Mesendoderm (in vitro differentiated cells): Measurements from ENCODE around the gene OLFM1.
A peak's percentile ranks its signal among the peaks of the same experiment; 100 is the strongest.

Experiments used
- DNase-seq: peaks from one replicate; pipeline ENCODE4 v3.0.0; 2013
- H2AK5ac ChIP-seq: 2 replicates; pipeline ENCODE4 v1.6.1; 2013; ENCODE audit warnings: low read length, inconsistent platforms
- H2BK120ac ChIP-seq: 2 replicates; pipeline ENCODE4 v1.6.1; 2013; ENCODE audit warnings: low read depth, mild to moderate bottlenecking, low read length, moderate library complexity, mixed read lengths
- H2BK15ac ChIP-seq: replicated peaks from 2 replicates; pipeline ENCODE4 v1.6.1; 2013; ENCODE audit warnings: low read depth, mild to moderate bottlenecking, moderate library complexity
- H2BK5ac ChIP-seq: 2 replicates; pipeline ENCODE4 v1.6.1; 2013; ENCODE audit warnings: low read length, inconsistent platforms
- H3K18ac ChIP-seq: 2 replicates; pipeline ENCODE4 v1.6.1; 2013; ENCODE audit warnings: mild to moderate bottlenecking, low read length, mixed read lengths
- H3K23ac ChIP-seq: one replicate; pipeline ENCODE4 v1.6.1; 2013; ENCODE audit warnings: low read length
- H3K27ac ChIP-seq: 2 replicates; pipeline ENCODE4 v1.5.1; 2013; ENCODE audit warnings: low read depth, mild to moderate bottlenecking, inconsistent platforms, low read length, moderate library complexity
- H3K27me3 ChIP-seq: 2 replicates; pipeline ENCODE4 v1.6.1; 2013; ENCODE audit warnings: low read length, control low read depth, mild to moderate bottlenecking, inconsistent platforms; ENCODE audit not compliant: insufficient read depth, poor library complexity
- H3K36me3 ChIP-seq: 2 replicates; pipeline ENCODE4 v1.6.1; 2013; ENCODE audit warnings: low read length, inconsistent platforms; ENCODE audit not compliant: control insufficient read depth, insufficient read depth
- H3K4ac ChIP-seq: one replicate; pipeline ENCODE4 v1.6.1; 2013; ENCODE audit warnings: low read depth, mild to moderate bottlenecking, low read length, moderate library complexity
- H3K4me1 ChIP-seq: 2 replicates; pipeline ENCODE4 v1.6.1; 2013; ENCODE audit warnings: low read depth, low read length, inconsistent platforms; ENCODE audit not compliant: control insufficient read depth
- H3K4me2 ChIP-seq: 2 replicates; pipeline ENCODE4 v1.6.1; 2013; ENCODE audit warnings: low read length
- H3K4me3 ChIP-seq: 2 replicates; pipeline ENCODE4 v1.5.1; 2013; ENCODE audit warnings: mild to moderate bottlenecking, low read length
- H3K56ac ChIP-seq: one replicate; pipeline ENCODE4 v1.6.1; 2013; ENCODE audit warnings: low read length
- H3K79me1 ChIP-seq: 2 replicates; pipeline ENCODE4 v1.6.1; 2013; ENCODE audit warnings: low read length, inconsistent platforms
- H3K79me2 ChIP-seq: 2 replicates; pipeline ENCODE4 v1.6.1; 2013; ENCODE audit warnings: mild to moderate bottlenecking, low read length; ENCODE audit not compliant: control insufficient read depth, insufficient read depth
- H3K9ac ChIP-seq: 2 replicates; pipeline ENCODE4 v1.6.1; 2013; ENCODE audit warnings: low read length, inconsistent platforms
- H4K5ac ChIP-seq: one replicate; pipeline ENCODE4 v1.6.1; 2013; ENCODE audit warnings: low read length
- H4K8ac ChIP-seq: one replicate; pipeline ENCODE4 v1.6.1; 2013; ENCODE audit warnings: low read depth, mild to moderate bottlenecking, control low read depth, low read length, moderate library complexity
- WGBS: extraction: QIAGEN DNeasy Blood & Tissue Kit; methylation state at CpG from one replicate; pipeline ENCODE4 v1.1.7; 2013; ENCODE audit warnings: low lambda C conversion rate, missing lambda C conversion rate; ENCODE audit not compliant: insufficient coverage; ENCODE audit errors: extremely low coverage; 5-methylcytosine and 5-hydroxymethylcytosine counted together

OLFM1 gene

GRCh38 chr9:135087899-135088347 is 455 bp downstream of the OLFM1 start:
- no peak overlapping the region for H2AK5ac ChIP-seq
- H3K36me3 ChIP-seq, result peaks cover 1% of the 10 kb centered on the region
- peak overlapping the region; percentile 72 for H3K9ac ChIP-seq
- H3K4me1 ChIP-seq, result no peaks in the 10 kb centered on the region
- no peak overlapping the region for H3K27ac ChIP-seq
- peak overlapping the region; percentile 55 for H3K4me3 ChIP-seq
- H3K56ac ChIP-seq, result peak overlapping the region; percentile 81
- no peak overlapping the region for H4K8ac ChIP-seq
- no peak overlapping the region for H2BK120ac ChIP-seq
- H3K79me1 ChIP-seq, result no peaks in the 10 kb centered on the region
- peak overlapping the region; percentile 7 for H3K18ac ChIP-seq
- DNase-seq, result peak; percentile 30
- H3K27me3 ChIP-seq, result peaks cover 6% of the 10 kb centered on the region
- H3K4ac ChIP-seq, result no peak overlapping the region
- H3K4me2 ChIP-seq, result peak overlapping the region; percentile 80
- no peak overlapping the region for H2BK15ac ChIP-seq
- H3K79me2 ChIP-seq, result no peaks in the 10 kb centered on the region
- no CpG with 5 or more reads among the region's 57 CpGs for WGBS
- H4K5ac ChIP-seq, result no peak overlapping the region
- H3K23ac ChIP-seq, result no peak overlapping the region
- no peak overlapping the region for H2BK5ac ChIP-seq

GRCh38 chr9:135088348-135088978 is 995 bp downstream of the OLFM1 start:
- WGBS, result no CpG with 5 or more reads among the region's 45 CpGs
- no peak for DNase-seq
- H3K79me1 ChIP-seq, result no peaks in the 10 kb centered on the region
- no peak overlapping the region for H2BK120ac ChIP-seq
- H3K23ac ChIP-seq, result no peak overlapping the region
- H3K18ac ChIP-seq, result no peak overlapping the region
- H2AK5ac ChIP-seq, result no peak overlapping the region
- peaks cover 1% of the 10 kb centered on the region for H3K36me3 ChIP-seq
- H3K27ac ChIP-seq, result no peak overlapping the region
- peak overlapping the region; percentile 80 for H3K4me2 ChIP-seq
- no peak overlapping the region for H2BK5ac ChIP-seq
- no peak overlapping the region for H3K4ac ChIP-seq
- H3K79me2 ChIP-seq, result no peaks in the 10 kb centered on the region
- peak overlapping the region; percentile 81 for H3K56ac ChIP-seq
- H4K5ac ChIP-seq, result no peak overlapping the region
- no peak overlapping the region for H2BK15ac ChIP-seq
- H3K4me1 ChIP-seq, result no peaks in the 10 kb centered on the region
- no peak overlapping the region for H4K8ac ChIP-seq
- peak overlapping the region; percentile 72 for H3K9ac ChIP-seq
- H3K27me3 ChIP-seq, result peaks cover 6% of the 10 kb centered on the region
- H3K4me3 ChIP-seq, result peak overlapping the region; percentile 55

- no peak overlapping the region for H3K27ac ChIP-seq
- no peak overlapping the region for H2BK15ac ChIP-seq
- peaks cover 6% of the 10 kb centered on the region for H3K27me3 ChIP-seq
- peak overlapping the region; percentile 18 for H3K4me2 ChIP-seq
- H4K5ac ChIP-seq, result no peak overlapping the region
- H3K79me2 ChIP-seq, result no peaks in the 10 kb centered on the region
- H3K4me1 ChIP-seq, result no peaks in the 10 kb centered on the region
- peaks cover 1% of the 10 kb centered on the region for H3K36me3 ChIP-seq
- no peak overlapping the region for H2AK5ac ChIP-seq
- H3K4ac ChIP-seq, result no peak overlapping the region
- peak overlapping the region; percentile 81 for H3K56ac ChIP-seq
- H2BK120ac ChIP-seq, result no peak overlapping the region
- H3K18ac ChIP-seq, result no peak overlapping the region
- H2BK5ac ChIP-seq, result no peak overlapping the region
- peak overlapping the region; percentile 72 for H3K9ac ChIP-seq
- peak overlapping the region; percentile 55 for H3K4me3 ChIP-seq
- H4K8ac ChIP-seq, result no peak overlapping the region
- H3K79me1 ChIP-seq, result no peaks in the 10 kb centered on the region
- no peak for DNase-seq
- H3K23ac ChIP-seq, result no peak overlapping the region
- no CpG with 5 or more reads among the region's 35 CpGs for WGBS
These were observed 1.7 kb downstream of the OLFM1 start for GRCh38 chr9:135088979-135089847.

- no peak overlapping the region for H2BK120ac ChIP-seq
- no peak overlapping the region for H4K5ac ChIP-seq
- no peak overlapping the region for H3K4me3 ChIP-seq
- H4K8ac ChIP-seq, result no peak overlapping the region
- H3K9ac ChIP-seq, result no peak overlapping the region
- no peak overlapping the region for H3K18ac ChIP-seq
- no peaks in the 10 kb centered on the region for H3K79me2 ChIP-seq
- H2BK5ac ChIP-seq, result no peak overlapping the region
- no peak overlapping the region for H3K4me2 ChIP-seq
- H3K36me3 ChIP-seq, result peaks cover 1% of the 10 kb centered on the region
- no peak for DNase-seq
- H3K27me3 ChIP-seq, result peaks cover 6% of the 10 kb centered on the region
- H3K4me1 ChIP-seq, result peaks cover 1% of the 10 kb centered on the region
- H3K79me1 ChIP-seq, result no peaks in the 10 kb centered on the region
- H3K27ac ChIP-seq, result no peak overlapping the region
- no peak overlapping the region for H3K23ac ChIP-seq
- no CpG with 5 or more reads among the region's 7 CpGs for WGBS
- H2AK5ac ChIP-seq, result no peak overlapping the region
- no peak overlapping the region for H2BK15ac ChIP-seq
- H3K4ac ChIP-seq, result no peak overlapping the region
- no peak overlapping the region for H3K56ac ChIP-seq
These were observed 2.6 kb downstream of the OLFM1 start for GRCh38 chr9:135090081-135090480.

- no peak overlapping the region for H3K4me2 ChIP-seq
- no peak overlapping the region for H2BK5ac ChIP-seq
- H3K4me1 ChIP-seq, result peaks cover 2% of the 10 kb centered on the region
- no peaks in the 10 kb centered on the region for H3K79me1 ChIP-seq
- H3K56ac ChIP-seq, result no peak overlapping the region
- H4K5ac ChIP-seq, result no peak overlapping the region
- H3K4me3 ChIP-seq, result no peak overlapping the region
- H3K18ac ChIP-seq, result no peak overlapping the region
- H3K4ac ChIP-seq, result no peak overlapping the region
- H3K9ac ChIP-seq, result no peak overlapping the region
- peaks cover 6% of the 10 kb centered on the region for H3K27me3 ChIP-seq
- no peak overlapping the region for H4K8ac ChIP-seq
- no peak overlapping the region for H2BK15ac ChIP-seq
- peaks cover 1% of the 10 kb centered on the region for H3K36me3 ChIP-seq
- H2BK120ac ChIP-seq, result no peak overlapping the region
- WGBS, result no CpG with 5 or more reads among the region's 5 CpGs
- DNase-seq, result peak; percentile 44
- H2AK5ac ChIP-seq, result no peak overlapping the region
- H3K79me2 ChIP-seq, result no peaks in the 10 kb centered on the region
- H3K23ac ChIP-seq, result no peak overlapping the region
- no peak overlapping the region for H3K27ac ChIP-seq
These were observed 3.1 kb downstream of the OLFM1 start for GRCh38 chr9:135090547-135090946.
